Measurements from ENCODE around the gene PLCG1. TPM values are rescaled to one million over a fixed set of nuclear protein-coding genes. Genes with fewer than 3 reads are reported as not detected.

The PLCG1 gene
- total RNA-seq, 1 donor from 2014 or later = 61.1 TPM

DNA sequence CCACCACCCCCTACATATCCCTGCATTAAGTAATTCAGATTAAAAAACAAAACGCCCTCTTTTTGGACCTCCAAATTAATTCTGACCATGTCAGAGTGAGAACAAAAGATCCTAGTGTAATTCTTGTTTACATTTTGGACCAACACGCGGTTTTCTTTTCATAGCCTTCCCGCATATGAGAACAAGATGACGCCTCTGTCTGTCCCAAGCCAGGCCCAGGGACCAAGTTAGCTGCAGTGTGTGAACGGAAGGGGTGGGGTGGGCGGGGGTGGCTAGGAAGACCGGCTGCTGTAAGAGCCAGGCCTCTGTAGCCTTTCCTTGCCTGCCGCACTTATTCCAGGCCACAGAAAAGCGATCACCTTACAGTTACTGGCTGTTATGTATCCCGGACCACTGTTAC, 68.0 kb downstream of the PLCG1 start:
- Mint-ChIP-seq H3K36me3 (ENCODE audit: low read depth) (peaks cover 27% of the 10 kb centered on the region), H3K27ac (no peak overlapping the region), H3K4me3 (no peak overlapping the region), H3K4me1 (no peaks in the 10 kb centered on the region), H3K9me3 (no peaks in the 10 kb centered on the region), H3K27me3 (no peaks in the 10 kb centered on the region)
- CTCF ChIA-PET = no interaction called here
- no peak for DNase-seq
- TF ChIP-seq, protein P1, sequence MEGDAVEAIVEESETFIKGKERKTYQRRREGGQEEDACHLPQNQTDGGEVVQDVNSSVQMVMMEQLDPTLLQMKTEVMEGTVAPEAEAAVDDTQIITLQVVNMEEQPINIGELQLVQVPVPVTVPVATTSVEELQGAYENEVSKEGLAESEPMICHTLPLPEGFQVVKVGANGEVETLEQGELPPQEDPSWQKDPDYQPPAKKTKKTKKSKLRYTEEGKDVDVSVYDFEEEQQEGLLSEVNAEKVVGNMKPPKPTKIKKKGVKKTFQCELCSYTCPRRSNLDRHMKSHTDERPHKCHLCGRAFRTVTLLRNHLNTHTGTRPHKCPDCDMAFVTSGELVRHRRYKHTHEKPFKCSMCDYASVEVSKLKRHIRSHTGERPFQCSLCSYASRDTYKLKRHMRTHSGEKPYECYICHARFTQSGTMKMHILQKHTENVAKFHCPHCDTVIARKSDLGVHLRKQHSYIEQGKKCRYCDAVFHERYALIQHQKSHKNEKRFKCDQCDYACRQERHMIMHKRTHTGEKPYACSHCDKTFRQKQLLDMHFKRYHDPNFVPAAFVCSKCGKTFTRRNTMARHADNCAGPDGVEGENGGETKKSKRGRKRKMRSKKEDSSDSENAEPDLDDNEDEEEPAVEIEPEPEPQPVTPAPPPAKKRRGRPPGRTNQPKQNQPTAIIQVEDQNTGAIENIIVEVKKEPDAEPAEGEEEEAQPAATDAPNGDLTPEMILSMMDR (IDR thresholded peaks at IDR 0.05) = no peak
- intact Hi-C loops (cut with micrococcal nuclease) = no loop called here
- POLR2A ChIA-PET = no interaction called here
- no peak for ATAC-seq (ENCODE audit: low read depth)

DNA sequence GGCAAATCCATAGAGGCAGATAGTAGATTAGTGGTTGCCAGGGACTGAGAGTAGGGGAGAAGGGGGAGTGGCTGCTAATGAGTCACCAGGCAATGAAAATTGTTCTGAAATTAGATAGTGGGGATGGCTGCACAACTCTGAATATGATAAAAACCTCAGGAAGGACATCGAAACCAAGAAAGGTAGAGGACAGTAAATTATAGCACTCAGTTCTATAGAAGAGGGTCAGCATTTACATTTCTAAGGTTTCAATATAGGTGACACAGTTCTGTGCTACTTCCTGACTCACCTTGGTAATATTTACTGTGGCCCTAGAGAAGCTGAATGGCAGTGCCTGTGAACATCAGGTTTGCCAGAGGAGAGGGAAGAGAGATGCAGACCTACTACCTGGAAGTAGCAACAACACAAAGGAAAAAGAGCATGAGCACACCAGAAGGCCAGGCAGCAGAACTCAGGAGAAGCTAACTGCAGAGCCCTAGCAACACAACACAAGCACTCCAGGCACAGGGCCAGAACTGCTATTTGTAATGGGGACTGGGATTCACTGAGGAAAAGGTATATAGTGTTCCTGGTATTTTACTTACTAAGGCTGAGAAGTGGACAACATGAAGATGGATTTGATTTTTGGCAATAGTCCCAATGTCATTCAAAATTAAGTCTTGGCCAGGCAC, 75.9 kb downstream of the PLCG1 start:
- ChIA-PET CTCF (no interaction called here), POLR2A (no interaction called here)
- TF ChIP-seq, protein P1 (IDR thresholded peaks at IDR 0.05) = no peak
- no peaks in the 10 kb centered on the region for H3K9me3 Mint-ChIP-seq
- intact Hi-C loops (cut with micrococcal nuclease) = no loop called here
- no peak overlapping the region for H3K4me3 Mint-ChIP-seq
- no peaks in the 10 kb centered on the region for H3K27me3 Mint-ChIP-seq
- no peak for ATAC-seq (ENCODE audit: low read depth)
- H3K36me3 Mint-ChIP-seq (ENCODE audit: low read depth) = no peaks in the 10 kb centered on the region
- DNase-seq = no peak
- H3K27ac Mint-ChIP-seq = no peak overlapping the region
- H3K4me1 Mint-ChIP-seq = no peaks in the 10 kb centered on the region

DNA sequence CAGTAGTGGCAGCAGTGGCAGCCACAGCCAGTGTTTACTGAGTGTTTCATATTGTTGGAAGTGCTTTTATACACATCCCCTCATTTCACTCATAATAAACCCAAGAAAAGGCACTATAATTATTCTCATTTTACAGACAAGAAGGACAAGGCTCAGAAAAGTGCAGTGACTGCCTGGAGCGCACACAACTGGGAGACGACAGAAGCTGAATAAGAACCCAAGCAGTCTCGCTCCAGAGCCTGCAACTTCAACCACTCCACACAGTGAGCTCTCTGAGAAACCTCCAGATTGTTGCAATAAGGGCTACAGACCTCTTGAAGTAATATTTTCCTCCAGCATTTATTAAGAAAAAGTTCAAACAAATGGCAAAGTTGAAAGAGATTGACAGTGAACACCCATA, 76.9 kb downstream of the PLCG1 start:
- POLR2A ChIA-PET = interaction anchor here (0.7 kb wide), 1 partner anchor 61 kb away, joined by 3 read pairs; no protein-coding TSS in a partner anchor
- ATAC-seq (ENCODE audit: low read depth) (no peak), DNase-seq (no peak)
- intact Hi-C loops (cut with micrococcal nuclease) = no loop called here
- CTCF ChIA-PET = no interaction called here
- no peak overlapping the region for H3K27ac Mint-ChIP-seq
- TF ChIP-seq, protein P1 (IDR thresholded peaks at IDR 0.05) = no peak
- no peak overlapping the region for H3K4me3 Mint-ChIP-seq
- no peaks in the 10 kb centered on the region for H3K4me1 Mint-ChIP-seq
- no peaks in the 10 kb centered on the region for H3K27me3 Mint-ChIP-seq
- no peaks in the 10 kb centered on the region for H3K36me3 Mint-ChIP-seq (ENCODE audit: low read depth)
- no peaks in the 10 kb centered on the region for H3K9me3 Mint-ChIP-seq

DNA sequence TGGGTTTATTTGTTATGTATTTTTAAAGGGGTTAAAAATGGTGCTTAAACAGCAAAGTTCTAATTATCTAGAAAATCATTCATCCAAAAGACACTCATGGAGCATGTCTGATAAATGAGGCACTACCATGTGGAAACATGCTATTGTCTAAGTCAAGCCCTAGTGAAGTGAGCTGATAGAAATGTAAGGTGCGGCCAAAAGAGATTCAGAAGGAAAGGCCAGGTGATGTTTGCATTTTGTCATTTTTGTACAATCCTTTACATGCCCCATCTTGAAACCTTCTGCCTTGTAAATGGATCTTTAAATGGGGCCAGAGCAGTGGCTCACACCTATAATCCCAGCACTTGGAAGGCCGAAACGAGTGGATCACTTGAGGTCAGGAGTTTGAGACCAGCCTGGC, 77.3 kb downstream of the PLCG1 start:
- TF ChIP-seq, protein P1 (IDR thresholded peaks at IDR 0.05) = no peak
- Mint-ChIP-seq H3K36me3 (ENCODE audit: low read depth) (no peaks in the 10 kb centered on the region), H3K4me3 (no peak overlapping the region), H3K9me3 (no peaks in the 10 kb centered on the region), H3K27me3 (no peaks in the 10 kb centered on the region), H3K4me1 (no peaks in the 10 kb centered on the region), H3K27ac (no peak overlapping the region)
- CTCF ChIA-PET = no interaction called here
- DNase-seq (no peak), ATAC-seq (ENCODE audit: low read depth) (no peak)
- intact Hi-C loops (cut with micrococcal nuclease) = no loop called here
- POLR2A ChIA-PET = interaction anchor here (0.7 kb wide), 1 partner anchor 62 kb away, joined by 3 read pairs; no protein-coding TSS in a partner anchor

DNA sequence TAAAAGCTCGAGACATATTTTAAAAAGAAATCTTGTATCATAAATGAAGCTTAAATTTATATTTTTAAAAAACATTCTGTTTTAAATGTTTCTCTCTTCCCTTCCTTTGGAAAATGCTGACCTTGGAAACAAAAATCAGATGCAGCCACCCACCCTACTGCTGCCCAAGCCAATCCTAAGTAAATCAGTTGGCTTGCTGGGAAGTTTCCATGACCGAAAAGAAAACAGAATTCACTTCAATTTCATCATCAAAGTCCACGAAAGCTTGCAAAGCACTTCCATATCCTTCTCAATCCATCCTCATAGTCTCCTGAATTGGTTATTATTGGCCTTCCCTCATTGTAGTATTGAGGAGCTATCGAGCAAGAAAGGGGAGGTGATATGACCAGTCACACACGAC, 80.1 kb downstream of the PLCG1 start:
- ChIA-PET POLR2A (no interaction called here), CTCF (no interaction called here)
- TF ChIP-seq, protein P1 (IDR thresholded peaks at IDR 0.05) = no peak
- Mint-ChIP-seq H3K27ac (no peak overlapping the region), H3K36me3 (ENCODE audit: low read depth) (no peaks in the 10 kb centered on the region), H3K4me1 (no peaks in the 10 kb centered on the region), H3K4me3 (no peak overlapping the region), H3K9me3 (no peaks in the 10 kb centered on the region), H3K27me3 (no peaks in the 10 kb centered on the region)
- DNase-seq (no peak), ATAC-seq (ENCODE audit: low read depth) (no peak)
- intact Hi-C loops (cut with micrococcal nuclease) = no loop called here

All from activated B cell treated with CpG ODN at 0.5 μM for 24 hours (primary cell).